HepG2 (cell line): ENCODE data around the gene FGD4. TPM values are rescaled to one million over a fixed set of nuclear protein-coding genes. Genes with fewer than 3 reads are reported as not detected.

Experiments used
- ATAC-seq: fragments of 200-7000 bp; cut with Tn5 transposase; 3 replicates; pipeline ENCODE4 v1.9.1; 2020; ENCODE audit warnings: mild to moderate bottlenecking, moderate library complexity
- BruUV-seq: library from RNA; stranded (reverse); fragments of 400-500 nt; replicated peaks from 2 replicates; lab custom pipeline; 2021; lab: Mats Ljungman, UMichigan
- CTCF ChIA-PET: fragments of 300-600 bp; formaldehyde crosslinking; extraction: SDS; loops from one replicate; lab custom pipeline; 2021; ENCODE audit warnings: low total read pairs, inconsistent platforms, low intra/inter-chr PET ratio; lab: Yijun Ruan, JAX
- POLR2A ChIA-PET: fragments of 350-600 bp; sonication (Branson Sonifier 250); formaldehyde crosslinking; loops from one replicate; lab custom pipeline; 2020; ENCODE audit warnings: antibody characterized with exemption, inconsistent platforms; lab: Yijun Ruan, JAX
- DNase-seq: peaks from one replicate; pipeline ENCODE4 v3.0.0-alpha.2; 2015; ENCODE audit warnings: low spot score
- FAIRE-seq: peaks from 3 replicates; lab custom pipeline; 2011; peaks lifted over from hg19 to GRCh38; lab: Jason Lieb, UNC
- H2AFZ ChIP-seq: one replicate; pipeline ENCODE4 v1.6.1; 2011; ENCODE audit warnings: low read length, inconsistent platforms
- H3K27ac ChIP-seq: fragments of 300-600 bp; 3 replicates; pipeline ENCODE4 v1.8.0; 2011; ENCODE audit warnings: mixed run types, mild to moderate bottlenecking, mixed read lengths, low read length, inconsistent platforms; ENCODE audit not compliant: insufficient read depth; ENCODE audit errors: extremely low read length
- H3K27me3 ChIP-seq, 2 experiments: fragments of 200-600 bp in 1 of 2; 2 replicates in 1 of 2; 3 replicates in 1 of 2; pipeline versions ENCODE4 v1.6.0 to v1.8.0; 2011; ENCODE audit warnings: low read length in 2 of 2, mild to moderate bottlenecking in 2 of 2, moderate library complexity in 2 of 2, inconsistent platforms in 1 of 2; ENCODE audit not compliant: insufficient read depth in 2 of 2, control insufficient read depth in 1 of 2
- H3K36me3 ChIP-seq, 2 experiments: fragments of 200-600 bp in 1 of 2; replicated peaks in 1 of 2; 2 replicates in 1 of 2; 3 replicates in 1 of 2; pipeline versions ENCODE4 v1.5.1 to v1.8.0; 2011; ENCODE audit warnings: low read length in 2 of 2, inconsistent platforms in 1 of 2; ENCODE audit not compliant: insufficient read depth in 2 of 2, control insufficient read depth in 1 of 2
- H3K4me1 ChIP-seq: 2 replicates; pipeline ENCODE4 v1.5.1; 2012; ENCODE audit warnings: low read length, inconsistent platforms; ENCODE audit not compliant: insufficient read depth
- H3K4me2 ChIP-seq: 2 replicates; pipeline ENCODE4 v1.6.0; 2011; ENCODE audit warnings: low read depth, low read length, inconsistent platforms
- H3K4me3 ChIP-seq, 3 experiments: fragments of 200-600 bp in 1 of 3; sonication (generic), shearing (Covaris generic) in 1 of 3; replicated peaks in 1 of 3; 2 replicates each; pipeline ENCODE4 v1.5.1; 2011 to 2016; ENCODE audit warnings: low read length in 3 of 3, inconsistent platforms in 2 of 3, low read depth in 2 of 3, mild to moderate bottlenecking in 2 of 3, control low read depth in 1 of 3, mixed read lengths in 1 of 3; ENCODE audit not compliant: insufficient read depth in 1 of 3
- H3K79me2 ChIP-seq: one replicate; pipeline ENCODE4 v1.6.1; 2011; ENCODE audit warnings: low read length, inconsistent platforms; ENCODE audit not compliant: insufficient read depth
- H3K9ac ChIP-seq: 2 replicates; pipeline ENCODE4 v1.6.0; 2011; ENCODE audit warnings: mild to moderate bottlenecking, low read depth, low read length, inconsistent platforms; ENCODE audit not compliant: insufficient read depth
- H3K9me3 ChIP-seq: 2 replicates; pipeline ENCODE4 v1.5.1; 2012; ENCODE audit warnings: mild to moderate bottlenecking, low read length
- H4K20me1 ChIP-seq: 2 replicates; pipeline ENCODE4 v1.6.0; 2011; ENCODE audit warnings: inconsistent platforms, mild to moderate bottlenecking, low read length, moderate library complexity; ENCODE audit not compliant: insufficient read depth
- EZH2 ChIP-seq: conservative IDR thresholded peaks from 2 replicates; pipeline ENCODE4 v1.6.1; 2012; ENCODE audit warnings: mild to moderate bottlenecking, low read depth, low read length, moderate library complexity
- IKZF1 ChIP-seq: fragments of 450-650 bp; IDR thresholded peaks from 2 replicates; pipeline ENCODE4 v1.7.1; 2016
- LCORL ChIP-seq, 2 experiments: fragments of 450-650 bp in 1 of 2; sonication (generic) in 1 of 2; formaldehyde crosslinking in 1 of 2; IDR thresholded peaks; 2 replicates each; pipeline versions ENCODE4 v1.5.0 to v1.6.1; 2017 to 2020; ENCODE audit warnings: antibody characterized with exemption in 1 of 2, missing genetic modification reagents in 1 of 2
- ZBTB8A ChIP-seq: sonication (generic); formaldehyde crosslinking; IDR thresholded peaks from 2 replicates; pipeline ENCODE4 v1.4.0; 2020; ENCODE audit warnings: mild to moderate bottlenecking, low read depth, missing genetic modification reagents, borderline replicate concordance
- ZNF3 ChIP-seq: IDR thresholded peaks from 2 replicates; pipeline ENCODE4 v1.7.0; 2017; ENCODE audit warnings: inconsistent platforms
- WGBS: methylation state at CpG from one replicate; pipeline ENCODE4 v1.1.6; 2017; ENCODE audit warnings: low lambda C conversion rate; 5-methylcytosine and 5-hydroxymethylcytosine counted together
- in situ Hi-C: cut with HindIII; loops from 2 replicates; pipeline ENCODE4 v1.10.0; 2017; ENCODE audit warnings: low pct_unique_long_range_greater_than_20kb; ENCODE audit not compliant: extremely low pct_ligation_motif_present
- intact Hi-C: fragments of 100-400 bp; cut with micrococcal nuclease; formaldehyde crosslinking; loops from one replicate; pipeline ENCODE4 v1.10.0; 2022; ENCODE audit not compliant: unreplicated experiment
- polyA plus RNA-seq, 8 experiments: library from polyadenylated mRNA; depleted of rRNA in 3 of 8; stranded (reverse) in 7 of 8; unstranded in 1 of 8; fragments of >200 nt; fragmentation: Illumina TruSeq in 4 of 8; extraction: Trizol in 4 of 8; gene quantifications; 2 replicates each; pipeline versions ENCODE4 v1.2.1 to v1.2.3, GENCODE V29; 2011 to 2016; ENCODE audit warnings: low read depth in 4 of 8, missing spikeins in 1 of 8, mixed read lengths in 1 of 8; ENCODE audit not compliant: insufficient read depth in 1 of 8
- total RNA-seq, 5 experiments: library from RNA; depleted of rRNA; stranded (reverse); fragments of >200 nt; fragmentation: Illumina TruSeq; extraction: Trizol; gene quantifications; 2 replicates each; pipeline ENCODE4 v1.2.3, GENCODE V29; 2016; ENCODE audit warnings: low read depth in 1 of 5
- TF ChIP-seq, protein P1 (sequence below): sonication (generic); formaldehyde crosslinking; IDR thresholded peaks from 2 replicates; pipeline ENCODE4 v1.8.0; 2022; ENCODE audit warnings: missing genetic modification reagents, mild to moderate bottlenecking, inconsistent platforms, borderline replicate concordance
- TF ChIP-seq, protein P2 (sequence below): sonication (generic); formaldehyde crosslinking; IDR thresholded peaks from 2 replicates; pipeline ENCODE4 v1.9.0; 2021; ENCODE audit warnings: mild to moderate bottlenecking, missing genetic modification reagents
- TF ChIP-seq, protein P3 (sequence below): sonication (generic); formaldehyde crosslinking; IDR thresholded peaks from 2 replicates; pipeline ENCODE4 v1.4.0; 2020; ENCODE audit warnings: missing genetic modification reagents, borderline replicate concordance
- TF ChIP-seq, protein P4 (sequence below): sonication (generic); formaldehyde crosslinking; IDR thresholded peaks from 2 replicates; pipeline ENCODE4 v1.5.0; 2020; ENCODE audit warnings: missing genetic modification reagents

FGD4 gene
- total and polyA plus RNA-seq, 2 of the 13 experiments (the other 11 are each of a cell fraction or from before 2014, with no cell fraction given) = 4.6 to 6.6 TPM

DNA sequence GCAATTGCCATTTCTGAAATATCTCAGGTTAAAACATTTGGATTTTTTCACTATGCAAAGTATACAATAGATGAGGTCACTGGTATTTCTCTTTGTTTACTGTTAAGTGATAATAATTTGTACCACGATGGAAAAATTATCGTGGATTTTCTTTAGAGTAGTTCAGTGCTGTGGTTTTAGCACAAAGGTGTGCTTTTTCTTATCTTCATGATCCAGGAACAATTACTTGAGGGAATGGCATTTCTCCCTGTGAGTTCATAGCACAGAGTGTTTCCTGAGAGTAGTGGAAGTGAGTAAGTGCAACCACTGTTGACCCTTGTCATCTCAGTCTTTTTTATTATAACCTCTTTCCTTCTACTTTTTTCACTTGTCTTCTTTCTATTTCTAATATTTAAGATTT is 86.8 kb downstream of the FGD4 start (continued):
- TF ChIP-seq, protein P1, sequence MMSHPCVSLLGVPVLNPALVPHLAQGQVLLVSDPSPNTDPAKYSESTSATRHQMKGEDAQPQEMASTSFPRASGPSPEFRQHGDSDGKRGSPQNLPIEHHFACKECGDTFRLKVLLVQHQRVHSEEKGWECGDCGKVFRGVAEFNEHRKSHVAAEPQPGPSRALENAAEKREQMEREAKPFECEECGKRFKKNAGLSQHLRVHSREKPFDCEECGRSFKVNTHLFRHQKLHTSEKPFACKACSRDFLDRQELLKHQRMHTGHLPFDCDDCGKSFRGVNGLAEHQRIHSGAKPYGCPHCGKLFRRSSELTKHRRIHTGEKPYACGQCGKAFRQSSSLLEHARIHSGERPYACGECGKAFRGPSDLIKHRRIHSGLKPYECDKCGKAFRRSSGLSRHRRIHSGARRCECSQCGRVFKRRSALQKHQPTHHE (CRISPR knock-in tag) = no peak
- TF ChIP-seq ZNF3 (CRISPR knock-in tag) = no peak
- TF ChIP-seq, protein P2, sequence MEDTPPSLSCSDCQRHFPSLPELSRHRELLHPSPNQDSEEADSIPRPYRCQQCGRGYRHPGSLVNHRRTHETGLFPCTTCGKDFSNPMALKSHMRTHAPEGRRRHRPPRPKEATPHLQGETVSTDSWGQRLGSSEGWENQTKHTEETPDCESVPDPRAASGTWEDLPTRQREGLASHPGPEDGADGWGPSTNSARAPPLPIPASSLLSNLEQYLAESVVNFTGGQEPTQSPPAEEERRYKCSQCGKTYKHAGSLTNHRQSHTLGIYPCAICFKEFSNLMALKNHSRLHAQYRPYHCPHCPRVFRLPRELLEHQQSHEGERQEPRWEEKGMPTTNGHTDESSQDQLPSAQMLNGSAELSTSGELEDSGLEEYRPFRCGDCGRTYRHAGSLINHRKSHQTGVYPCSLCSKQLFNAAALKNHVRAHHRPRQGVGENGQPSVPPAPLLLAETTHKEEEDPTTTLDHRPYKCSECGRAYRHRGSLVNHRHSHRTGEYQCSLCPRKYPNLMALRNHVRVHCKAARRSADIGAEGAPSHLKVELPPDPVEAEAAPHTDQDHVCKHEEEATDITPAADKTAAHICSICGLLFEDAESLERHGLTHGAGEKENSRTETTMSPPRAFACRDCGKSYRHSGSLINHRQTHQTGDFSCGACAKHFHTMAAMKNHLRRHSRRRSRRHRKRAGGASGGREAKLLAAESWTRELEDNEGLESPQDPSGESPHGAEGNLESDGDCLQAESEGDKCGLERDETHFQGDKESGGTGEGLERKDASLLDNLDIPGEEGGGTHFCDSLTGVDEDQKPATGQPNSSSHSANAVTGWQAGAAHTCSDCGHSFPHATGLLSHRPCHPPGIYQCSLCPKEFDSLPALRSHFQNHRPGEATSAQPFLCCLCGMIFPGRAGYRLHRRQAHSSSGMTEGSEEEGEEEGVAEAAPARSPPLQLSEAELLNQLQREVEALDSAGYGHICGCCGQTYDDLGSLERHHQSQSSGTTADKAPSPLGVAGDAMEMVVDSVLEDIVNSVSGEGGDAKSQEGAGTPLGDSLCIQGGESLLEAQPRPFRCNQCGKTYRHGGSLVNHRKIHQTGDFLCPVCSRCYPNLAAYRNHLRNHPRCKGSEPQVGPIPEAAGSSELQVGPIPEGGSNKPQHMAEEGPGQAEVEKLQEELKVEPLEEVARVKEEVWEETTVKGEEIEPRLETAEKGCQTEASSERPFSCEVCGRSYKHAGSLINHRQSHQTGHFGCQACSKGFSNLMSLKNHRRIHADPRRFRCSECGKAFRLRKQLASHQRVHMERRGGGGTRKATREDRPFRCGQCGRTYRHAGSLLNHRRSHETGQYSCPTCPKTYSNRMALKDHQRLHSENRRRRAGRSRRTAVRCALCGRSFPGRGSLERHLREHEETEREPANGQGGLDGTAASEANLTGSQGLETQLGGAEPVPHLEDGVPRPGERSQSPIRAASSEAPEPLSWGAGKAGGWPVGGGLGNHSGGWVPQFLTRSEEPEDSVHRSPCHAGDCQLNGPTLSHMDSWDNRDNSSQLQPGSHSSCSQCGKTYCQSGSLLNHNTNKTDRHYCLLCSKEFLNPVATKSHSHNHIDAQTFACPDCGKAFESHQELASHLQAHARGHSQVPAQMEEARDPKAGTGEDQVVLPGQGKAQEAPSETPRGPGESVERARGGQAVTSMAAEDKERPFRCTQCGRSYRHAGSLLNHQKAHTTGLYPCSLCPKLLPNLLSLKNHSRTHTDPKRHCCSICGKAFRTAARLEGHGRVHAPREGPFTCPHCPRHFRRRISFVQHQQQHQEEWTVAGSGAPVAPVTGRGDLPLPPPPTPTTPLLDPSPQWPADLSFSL (CRISPR knock-in tag) = no peak
- TF ChIP-seq, all 625 proteins: peak for 0

DNA sequence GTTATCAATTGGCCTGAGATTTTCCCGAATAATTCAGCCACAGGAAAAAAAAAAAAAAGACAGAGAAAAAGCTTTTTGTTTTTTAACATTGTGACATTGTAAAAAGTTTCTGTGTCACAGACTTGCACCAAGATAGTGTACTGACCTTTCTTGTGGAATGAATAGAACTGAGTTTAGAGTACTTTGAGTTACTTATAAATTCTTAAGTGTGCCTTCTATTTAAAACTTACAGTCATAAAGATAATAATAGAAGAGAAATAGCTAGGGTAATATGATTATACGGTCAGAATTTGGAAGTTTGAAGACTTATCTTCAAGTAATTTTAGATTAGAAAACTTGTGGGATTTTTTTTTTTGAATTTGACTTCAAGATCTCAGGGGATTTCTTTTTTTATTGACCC is 88.8 kb downstream of the FGD4 start:
- CTCF ChIA-PET = no interaction called here
- no peak overlapping the region for H3K4me2 ChIP-seq
- no peaks in the 10 kb centered on the region for H3K9me3 ChIP-seq
- no peaks in the 10 kb centered on the region for H3K79me2 ChIP-seq
- ATAC-seq (no peak), DNase-seq (no peak), FAIRE-seq (no peak)
- intact Hi-C loops = no loop called here
- POLR2A ChIA-PET = no interaction called here
- H4K20me1 ChIP-seq = no peaks in the 10 kb centered on the region
- H3K4me1 ChIP-seq = no peaks in the 10 kb centered on the region
- no peak overlapping the region for H3K4me3 ChIP-seq
- BruUV-seq = no TSS peak
- H2AFZ ChIP-seq = no peak overlapping the region
- H3K9ac ChIP-seq = no peak overlapping the region
- H3K27ac ChIP-seq = no peak overlapping the region
- WGBS = 95% methylated on average over 2 of the region's 2 CpGs
- no peaks in the 10 kb centered on the region for H3K27me3 ChIP-seq
- in situ Hi-C loops = no loop called here
- H3K36me3 ChIP-seq = no peaks in the 10 kb centered on the region
- TF ChIP-seq, protein P3, sequence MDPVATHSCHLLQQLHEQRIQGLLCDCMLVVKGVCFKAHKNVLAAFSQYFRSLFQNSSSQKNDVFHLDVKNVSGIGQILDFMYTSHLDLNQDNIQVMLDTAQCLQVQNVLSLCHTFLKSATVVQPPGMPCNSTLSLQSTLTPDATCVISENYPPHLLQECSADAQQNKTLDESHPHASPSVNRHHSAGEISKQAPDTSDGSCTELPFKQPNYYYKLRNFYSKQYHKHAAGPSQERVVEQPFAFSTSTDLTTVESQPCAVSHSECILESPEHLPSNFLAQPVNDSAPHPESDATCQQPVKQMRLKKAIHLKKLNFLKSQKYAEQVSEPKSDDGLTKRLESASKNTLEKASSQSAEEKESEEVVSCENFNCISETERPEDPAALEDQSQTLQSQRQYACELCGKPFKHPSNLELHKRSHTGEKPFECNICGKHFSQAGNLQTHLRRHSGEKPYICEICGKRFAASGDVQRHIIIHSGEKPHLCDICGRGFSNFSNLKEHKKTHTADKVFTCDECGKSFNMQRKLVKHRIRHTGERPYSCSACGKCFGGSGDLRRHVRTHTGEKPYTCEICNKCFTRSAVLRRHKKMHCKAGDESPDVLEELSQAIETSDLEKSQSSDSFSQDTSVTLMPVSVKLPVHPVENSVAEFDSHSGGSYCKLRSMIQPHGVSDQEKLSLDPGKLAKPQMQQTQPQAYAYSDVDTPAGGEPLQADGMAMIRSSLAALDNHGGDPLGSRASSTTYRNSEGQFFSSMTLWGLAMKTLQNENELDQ (CRISPR knock-in tag) = no peak
- TF ChIP-seq ZBTB8A (CRISPR knock-in tag) = no peak
- TF ChIP-seq IKZF1 = no peak
- TF ChIP-seq, protein P4, sequence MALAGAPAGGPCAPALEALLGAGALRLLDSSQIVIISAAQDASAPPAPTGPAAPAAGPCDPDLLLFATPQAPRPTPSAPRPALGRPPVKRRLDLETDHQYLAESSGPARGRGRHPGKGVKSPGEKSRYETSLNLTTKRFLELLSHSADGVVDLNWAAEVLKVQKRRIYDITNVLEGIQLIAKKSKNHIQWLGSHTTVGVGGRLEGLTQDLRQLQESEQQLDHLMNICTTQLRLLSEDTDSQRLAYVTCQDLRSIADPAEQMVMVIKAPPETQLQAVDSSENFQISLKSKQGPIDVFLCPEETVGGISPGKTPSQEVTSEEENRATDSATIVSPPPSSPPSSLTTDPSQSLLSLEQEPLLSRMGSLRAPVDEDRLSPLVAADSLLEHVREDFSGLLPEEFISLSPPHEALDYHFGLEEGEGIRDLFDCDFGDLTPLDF = no peak
- TF ChIP-seq EZH2 = no peak
- no peak for TF ChIP-seq LCORL (IDR thresholded peaks at IDR 0.05)
- no peak for TF ChIP-seq LCORL (CRISPR knock-in tag; IDR thresholded peaks at IDR 0.05)
